Lower leg skin (tissue), 3 donors: ENCODE results near the gene SLC36A1.

Experiments used
- POLR2A ChIP-seq, 2 donors: fragments of 450-650 bp; IDR thresholded peaks; one replicate each; pipeline ENCODE4 v1.6.1; 2016 to 2017; ENCODE audit warnings: antibody characterized with exemption in 2 of 2, mild to moderate bottlenecking in 1 of 2, moderate library complexity in 1 of 2
- TF ChIP-seq, protein P1 (sequence below), 3 donors: fragments of 450-650 bp; IDR thresholded peaks; one replicate each; pipeline ENCODE4 v1.5.1; 2016; ENCODE audit warnings: antibody characterized with exemption in 3 of 3, mild to moderate bottlenecking in 3 of 3, moderate library complexity in 2 of 3

GRCh38 chr5:151463137-151464029 lies 16.0 kb downstream of the SLC36A1 start:
- TF ChIP-seq, protein P1, sequence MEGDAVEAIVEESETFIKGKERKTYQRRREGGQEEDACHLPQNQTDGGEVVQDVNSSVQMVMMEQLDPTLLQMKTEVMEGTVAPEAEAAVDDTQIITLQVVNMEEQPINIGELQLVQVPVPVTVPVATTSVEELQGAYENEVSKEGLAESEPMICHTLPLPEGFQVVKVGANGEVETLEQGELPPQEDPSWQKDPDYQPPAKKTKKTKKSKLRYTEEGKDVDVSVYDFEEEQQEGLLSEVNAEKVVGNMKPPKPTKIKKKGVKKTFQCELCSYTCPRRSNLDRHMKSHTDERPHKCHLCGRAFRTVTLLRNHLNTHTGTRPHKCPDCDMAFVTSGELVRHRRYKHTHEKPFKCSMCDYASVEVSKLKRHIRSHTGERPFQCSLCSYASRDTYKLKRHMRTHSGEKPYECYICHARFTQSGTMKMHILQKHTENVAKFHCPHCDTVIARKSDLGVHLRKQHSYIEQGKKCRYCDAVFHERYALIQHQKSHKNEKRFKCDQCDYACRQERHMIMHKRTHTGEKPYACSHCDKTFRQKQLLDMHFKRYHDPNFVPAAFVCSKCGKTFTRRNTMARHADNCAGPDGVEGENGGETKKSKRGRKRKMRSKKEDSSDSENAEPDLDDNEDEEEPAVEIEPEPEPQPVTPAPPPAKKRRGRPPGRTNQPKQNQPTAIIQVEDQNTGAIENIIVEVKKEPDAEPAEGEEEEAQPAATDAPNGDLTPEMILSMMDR (IDR thresholded peaks at IDR 0.05): no peak
- no peak for TF ChIP-seq POLR2A (IDR thresholded peaks at IDR 0.05)
